Endothelial cell of umbilical vein (primary cell): Measurements from ENCODE around the gene FCN2.

Source experiments
- EZH2 ChIP-seq: IDR thresholded peaks from 2 replicates; pipeline ENCODE4 v1.6.1; 2012; ENCODE audit warnings: borderline replicate concordance, low read depth, mild to moderate bottlenecking, moderate library complexity, low read length, inconsistent platforms; ENCODE audit not compliant: severe bottlenecking
- JUN ChIP-seq: IDR thresholded peaks from 2 replicates; pipeline ENCODE4 v1.6.1; 2011; ENCODE audit warnings: borderline replicate concordance, low read depth; ENCODE audit not compliant: insufficient read length, insufficient read depth
- POLR2A ChIP-seq: IDR thresholded peaks from 2 replicates; pipeline ENCODE4 v1.6.1; 2012; ENCODE audit warnings: low read depth, mild to moderate bottlenecking, control low read depth, low read length
- POLR2AphosphoS5 ChIP-seq: IDR thresholded peaks from 2 replicates; pipeline ENCODE4 v1.6.1; 2012; ENCODE audit warnings: low read depth, mild to moderate bottlenecking, control low read depth, low read length, moderate library complexity; ENCODE audit not compliant: insufficient read depth
- TF ChIP-seq, protein P1 (sequence below), 2 donors: IDR thresholded peaks; 1 replicate in 1 of 2; 2 replicates in 1 of 2; pipeline ENCODE4 v1.5.1; 2011; ENCODE audit warnings: low read length in 2 of 2, mild to moderate bottlenecking in 2 of 2, moderate library complexity in 2 of 2, control low read depth in 1 of 2, inconsistent platforms in 1 of 2, low read depth in 1 of 2; ENCODE audit not compliant: insufficient read depth in 1 of 2; ENCODE audit errors: extremely low read depth in 1 of 2
- TF ChIP-seq, protein P2 (sequence below): IDR thresholded peaks from 2 replicates; pipeline ENCODE4 v1.6.1; 2011; ENCODE audit not compliant: insufficient read depth, insufficient read length

DNA sequence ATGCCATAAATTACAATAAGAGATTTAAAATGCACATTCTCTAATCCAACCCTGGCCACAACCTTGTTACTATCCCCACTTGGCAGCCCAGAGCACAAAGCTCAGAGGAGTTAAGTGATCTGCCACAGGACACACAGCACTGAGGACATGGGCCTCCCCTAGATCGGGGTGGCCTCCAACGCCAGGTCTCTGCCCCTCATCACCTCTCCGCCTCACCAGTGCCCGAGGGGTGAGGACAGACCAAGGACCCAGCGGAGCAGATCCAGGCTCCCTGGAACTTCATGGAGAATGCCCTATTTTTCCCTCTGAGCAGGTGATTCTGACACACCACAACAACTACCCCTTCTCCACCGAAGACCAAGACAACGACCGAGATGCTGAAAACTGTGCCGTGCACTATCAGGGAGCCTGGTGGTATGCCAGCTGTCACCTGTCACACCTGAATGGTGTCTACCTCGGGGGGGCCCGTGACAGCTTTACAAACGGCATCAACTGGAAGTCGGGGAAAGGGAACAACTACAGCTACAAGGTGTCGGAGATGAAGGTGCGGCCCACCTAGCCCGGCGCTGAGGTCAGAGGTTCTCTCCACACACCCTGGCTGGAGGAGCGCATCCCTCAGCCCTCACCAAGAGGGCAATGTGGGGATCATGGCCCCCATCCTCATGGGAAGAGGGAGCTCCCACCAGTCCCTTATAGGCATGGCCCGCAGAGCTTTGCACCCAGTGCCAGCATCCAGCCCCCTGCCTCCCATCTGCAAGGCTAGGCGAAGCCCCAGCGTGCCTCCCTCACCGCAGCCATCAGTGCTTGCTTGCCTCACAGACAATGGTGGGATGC lies 12.5 kb upstream of the FCN2 start:
- TF ChIP-seq, protein P1, sequence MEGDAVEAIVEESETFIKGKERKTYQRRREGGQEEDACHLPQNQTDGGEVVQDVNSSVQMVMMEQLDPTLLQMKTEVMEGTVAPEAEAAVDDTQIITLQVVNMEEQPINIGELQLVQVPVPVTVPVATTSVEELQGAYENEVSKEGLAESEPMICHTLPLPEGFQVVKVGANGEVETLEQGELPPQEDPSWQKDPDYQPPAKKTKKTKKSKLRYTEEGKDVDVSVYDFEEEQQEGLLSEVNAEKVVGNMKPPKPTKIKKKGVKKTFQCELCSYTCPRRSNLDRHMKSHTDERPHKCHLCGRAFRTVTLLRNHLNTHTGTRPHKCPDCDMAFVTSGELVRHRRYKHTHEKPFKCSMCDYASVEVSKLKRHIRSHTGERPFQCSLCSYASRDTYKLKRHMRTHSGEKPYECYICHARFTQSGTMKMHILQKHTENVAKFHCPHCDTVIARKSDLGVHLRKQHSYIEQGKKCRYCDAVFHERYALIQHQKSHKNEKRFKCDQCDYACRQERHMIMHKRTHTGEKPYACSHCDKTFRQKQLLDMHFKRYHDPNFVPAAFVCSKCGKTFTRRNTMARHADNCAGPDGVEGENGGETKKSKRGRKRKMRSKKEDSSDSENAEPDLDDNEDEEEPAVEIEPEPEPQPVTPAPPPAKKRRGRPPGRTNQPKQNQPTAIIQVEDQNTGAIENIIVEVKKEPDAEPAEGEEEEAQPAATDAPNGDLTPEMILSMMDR (IDR thresholded peaks at IDR 0.05; ENCODE audit: extremely low read depth in 1 of 2, insufficient read depth in 1 of 2, low read depth in 1 of 2, low read length in 2 of 2) = no peak
- TF ChIP-seq, protein P2, sequence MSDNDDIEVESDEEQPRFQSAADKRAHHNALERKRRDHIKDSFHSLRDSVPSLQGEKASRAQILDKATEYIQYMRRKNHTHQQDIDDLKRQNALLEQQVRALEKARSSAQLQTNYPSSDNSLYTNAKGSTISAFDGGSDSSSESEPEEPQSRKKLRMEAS = no peak
- TF ChIP-seq EZH2 = no peak
- TF ChIP-seq JUN = no peak
- no peak for TF ChIP-seq POLR2AphosphoS5
- TF ChIP-seq POLR2A = no peak
